ENCODE results near the gene MYH13. TPM values are rescaled to one million over a fixed set of nuclear protein-coding genes. Genes with fewer than 3 reads are reported as not detected.

The MYH13 gene
- total and polyA plus RNA-seq, 9 of the 15 experiments (the other 6 are each of a cell fraction or from before 2014, with no cell fraction given), result 0.01 TPM; not detected in 8

DNA sequence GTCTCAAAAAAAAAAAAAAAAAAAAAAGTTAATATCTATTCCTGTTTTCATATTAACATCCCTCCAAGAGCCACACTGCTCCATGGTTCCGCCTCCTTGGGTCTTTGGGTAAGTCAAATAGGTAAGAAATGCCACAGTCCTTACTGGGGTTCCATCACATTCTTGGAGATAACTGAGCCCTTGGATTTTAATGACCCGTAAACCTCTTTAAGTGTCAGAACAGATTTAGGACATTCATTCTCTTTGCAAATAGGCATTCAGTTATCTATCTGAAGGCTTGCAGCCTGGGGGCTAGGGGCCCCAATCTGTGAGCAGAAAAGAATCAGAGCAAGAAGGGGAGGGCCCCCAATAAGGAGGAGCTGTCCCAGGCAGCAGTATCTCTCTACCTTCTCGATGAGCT is 28.0 kb downstream of the MYH13 start (continued):
- TF ChIP-seq TFAP4 (CRISPR knock-in tag; IDR thresholded peaks at IDR 0.05; ENCODE audit: borderline replicate concordance), result no peak
- no peak for TF ChIP-seq BMI1 (IDR thresholded peaks at IDR 0.05; ENCODE audit: low read length)
- TF ChIP-seq ZNF785 (CRISPR knock-in tag; IDR thresholded peaks at IDR 0.05), result no peak
- TF ChIP-seq ZNF140 (CRISPR knock-in tag; IDR thresholded peaks at IDR 0.05), result no peak
- TF ChIP-seq U2AF2 (optimal IDR thresholded peaks at IDR 0.05; ENCODE audit: low read depth, low read length), result no peak
- no peak for TF ChIP-seq AFF1 (IDR thresholded peaks at IDR 0.05; ENCODE audit: low read depth in 1 of 2, partially characterized antibody in 2 of 2)

- intact Hi-C loops (cut with micrococcal nuclease) (no loop called here), in situ Hi-C loops (cut with MboI) (no loop called here)
- no peak overlapping the region for H3K27ac ChIP-seq (ENCODE audit: extremely low read depth, low read depth, low read length)
- H3K4me2 ChIP-seq (ENCODE audit: insufficient read depth, low read length), result no peak overlapping the region
- no peaks in the 10 kb centered on the region for H3K4me1 ChIP-seq (replicated peaks in 1 of 2; ENCODE audit: control insufficient read depth in 2 of 2, insufficient read depth in 2 of 2, low read length in 2 of 2)
- H3K9me3 ChIP-seq (replicated peaks; ENCODE audit: control insufficient read depth, insufficient read depth, low read depth, low read length), result no peaks in the 10 kb centered on the region
- CTCF ChIA-PET (ENCODE audit: low intra/inter-chr PET ratio), result no interaction called here
- no peaks in the 10 kb centered on the region for H4K20me1 ChIP-seq (replicated peaks; ENCODE audit: control insufficient read depth, insufficient read depth, low read length)
- POLR2A ChIA-PET, result no interaction called here
- H3K9ac ChIP-seq (ENCODE audit: insufficient read depth in 1 of 2, low read depth in 2 of 2, low read length in 2 of 2), result no peak overlapping the region
- 27% methylated on average over 8 of the region's 8 CpGs for WGBS (ENCODE audit: insufficient coverage, low coverage, missing lambda C conversion rate)
- H3K9me1 ChIP-seq (ENCODE audit: control insufficient read depth, insufficient read depth, low read length), result no peaks in the 10 kb centered on the region
- H2AFZ ChIP-seq (ENCODE audit: low read depth, low read length), result no peak overlapping the region
- no peaks in the 10 kb centered on the region; a peak in 1 of 5 replicates for H3K27me3 ChIP-seq (ENCODE audit: control insufficient read depth in 2 of 2, insufficient read depth in 2 of 2, low read length in 2 of 2)
- H3K4me3 ChIP-seq, result no peak overlapping the region
- DNase-seq (ENCODE audit: extremely low read depth in 1 of 4, low spot score in 3 of 4), result no peak
- no peak for ATAC-seq
- no peaks in the 10 kb centered on the region for H3K36me3 ChIP-seq (ENCODE audit: control insufficient read depth, insufficient read depth, low read length)
- no TSS peak for BruUV-seq (replicated peaks)
- FAIRE-seq, result no peak
- H3K79me2 ChIP-seq (ENCODE audit: control insufficient read depth, insufficient read depth, low read length), result no peaks in the 10 kb centered on the region
- no peak for TF ChIP-seq TEAD4 (IDR thresholded peaks at IDR 0.05; ENCODE audit: low read length)
- no peak for TF ChIP-seq TEAD4 (CRISPR knock-in tag; IDR thresholded peaks at IDR 0.05; ENCODE audit: borderline replicate concordance)
- no peak for TF ChIP-seq CCNT2 (IDR thresholded peaks at IDR 0.05; ENCODE audit: borderline replicate concordance, extremely low read depth, insufficient read length, low read depth, low read length)
- no peak for TF ChIP-seq NFIC (IDR thresholded peaks at IDR 0.05)
- no peak for TF ChIP-seq MXI1 (IDR thresholded peaks at IDR 0.05; ENCODE audit: low read depth, low read length)
- no peak for TF ChIP-seq ZNF212 (CRISPR knock-in tag; IDR thresholded peaks at IDR 0.05)
- no peak for TF ChIP-seq ZNF311 (CRISPR knock-in tag; IDR thresholded peaks at IDR 0.05)
- no peak for TF ChIP-seq SNAPC5 (CRISPR knock-in tag; IDR thresholded peaks at IDR 0.05)
- TF ChIP-seq CHAMP1 (IDR thresholded peaks at IDR 0.05), result no peak
- no peak for TF ChIP-seq MTA2 (IDR thresholded peaks at IDR 0.05; ENCODE audit: low read depth)
Measured at GRCh38 chr17:10339051-10339450, 33.8 kb downstream of the MYH13 start.
